ENCODE data around the gene GFOD1.
A peak's percentile ranks its signal among the peaks of the same experiment; 100 is the strongest.

GFOD1 gene

DNA sequence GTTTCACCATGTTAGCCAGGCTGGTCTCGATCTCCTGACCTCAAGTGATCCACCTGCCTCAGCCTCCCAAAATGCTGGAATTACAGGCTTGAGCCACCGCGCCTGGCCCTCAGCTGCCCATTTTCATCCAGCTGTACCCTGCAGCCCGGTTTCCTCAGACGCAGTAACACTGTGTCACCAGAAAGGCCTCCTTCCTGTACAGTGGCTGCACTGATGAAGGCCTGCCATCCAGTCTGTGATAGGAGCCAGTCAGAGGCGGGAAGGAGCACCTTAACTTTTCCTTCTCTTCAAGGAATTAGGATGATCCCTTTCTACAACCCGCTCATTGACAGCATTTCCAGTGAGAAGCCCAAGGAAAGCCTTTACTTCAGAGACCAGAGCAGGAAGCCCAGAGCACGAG lies 75.9 kb downstream of the GFOD1 start:
- Histone ChIP-seq H3K9me3 (ENCODE audit: control insufficient read depth in 5 of 5, low read length in 5 of 5) (no peaks in the 10 kb centered on the region), H3K27ac (ENCODE audit: low read depth, low read length) (no peak overlapping the region), H3K36me3 (ENCODE audit: control insufficient read depth in 5 of 5, insufficient read depth in 5 of 5, low read length in 5 of 5) (no peaks in the 10 kb centered on the region), H3K27me3 (ENCODE audit: control insufficient read depth in 5 of 5, insufficient read depth in 4 of 5, low read length in 5 of 5) (no peaks in the 10 kb centered on the region), H3K4me1 (ENCODE audit: control insufficient read depth in 5 of 5, insufficient read depth in 5 of 5, low read length in 5 of 5) (peaks cover 4 to 77% (median 39%) of the 10 kb centered on the region in 5 donors), H3K9ac (ENCODE audit: low read length in 5 of 5) (peak overlapping the region in 1 of 5 donors; percentile 20), H3K4me3 (ENCODE audit: low read depth in 1 of 5, low read length in 5 of 5) (no peak overlapping the region)

DNA sequence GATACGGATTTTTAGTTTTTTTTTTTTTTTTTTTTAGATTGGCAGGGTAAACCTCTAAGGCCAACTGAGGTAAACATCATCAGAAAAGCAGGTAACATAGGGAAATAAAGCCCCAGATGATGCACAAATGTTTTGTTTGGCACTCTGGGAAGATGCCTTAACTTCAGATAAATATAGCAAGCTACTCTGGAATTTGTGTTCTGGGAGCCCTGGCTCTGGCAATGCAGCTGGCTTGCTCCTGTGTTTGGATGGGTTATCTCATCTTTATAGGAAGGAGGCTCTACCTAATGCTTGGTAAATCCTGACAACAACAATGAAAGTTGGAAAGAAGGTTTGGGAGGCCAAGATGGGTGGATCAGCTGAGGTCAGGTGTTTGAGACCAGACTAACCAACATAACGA lies 77.4 kb downstream of the GFOD1 start:
- H3K4me1 ChIP-seq (ENCODE audit: control insufficient read depth in 5 of 5, insufficient read depth in 5 of 5, low read length in 5 of 5) = peaks cover 6 to 84% (median 51%) of the 10 kb centered on the region in 5 donors
- H3K4me3 ChIP-seq (ENCODE audit: low read depth in 1 of 5, low read length in 5 of 5) = no peak overlapping the region
- H3K36me3 ChIP-seq (ENCODE audit: control insufficient read depth in 5 of 5, insufficient read depth in 5 of 5, low read length in 5 of 5) = no peaks in the 10 kb centered on the region
- no peaks in the 10 kb centered on the region for H3K27me3 ChIP-seq (ENCODE audit: control insufficient read depth in 5 of 5, insufficient read depth in 4 of 5, low read length in 5 of 5)
- H3K9ac ChIP-seq (ENCODE audit: low read length in 5 of 5) = no peak overlapping the region
- H3K9me3 ChIP-seq (ENCODE audit: control insufficient read depth in 5 of 5, low read length in 5 of 5) = no peaks in the 10 kb centered on the region
- no peak overlapping the region for H3K27ac ChIP-seq (ENCODE audit: low read depth, low read length)

- H3K9me3 ChIP-seq (ENCODE audit: control insufficient read depth in 5 of 5, low read length in 5 of 5) = no peaks in the 10 kb centered on the region
- no peak overlapping the region for H3K9ac ChIP-seq (ENCODE audit: low read length in 5 of 5)
- no peaks in the 10 kb centered on the region for H3K36me3 ChIP-seq (ENCODE audit: control insufficient read depth in 5 of 5, insufficient read depth in 5 of 5, low read length in 5 of 5)
- H3K27ac ChIP-seq (ENCODE audit: low read depth, low read length) = peak overlapping the region; percentile 3
- H3K4me1 ChIP-seq (ENCODE audit: control insufficient read depth in 5 of 5, insufficient read depth in 5 of 5, low read length in 5 of 5) = peaks cover 9 to 79% (median 50%) of the 10 kb centered on the region in 5 donors
- peak overlapping the region in 1 of 5 donors; percentile 24 for H3K4me3 ChIP-seq (ENCODE audit: low read depth in 1 of 5, low read length in 5 of 5)
- H3K27me3 ChIP-seq (ENCODE audit: control insufficient read depth in 5 of 5, insufficient read depth in 4 of 5, low read length in 5 of 5) = no peaks in the 10 kb centered on the region
These were observed 79.4 kb downstream of the GFOD1 start for GRCh38 chr6:13407709-13408695.

- no peaks in the 10 kb centered on the region for H3K27me3 ChIP-seq (ENCODE audit: control insufficient read depth in 5 of 5, insufficient read depth in 4 of 5, low read length in 5 of 5)
- H3K9me3 ChIP-seq (ENCODE audit: control insufficient read depth in 5 of 5, low read length in 5 of 5) = no peaks in the 10 kb centered on the region
- peaks cover 9 to 72% (median 43%) of the 10 kb centered on the region in 5 donors for H3K4me1 ChIP-seq (ENCODE audit: control insufficient read depth in 5 of 5, insufficient read depth in 5 of 5, low read length in 5 of 5)
- no peaks in the 10 kb centered on the region for H3K36me3 ChIP-seq (ENCODE audit: control insufficient read depth in 5 of 5, insufficient read depth in 5 of 5, low read length in 5 of 5)
- peak overlapping the region; percentile 3 for H3K27ac ChIP-seq (ENCODE audit: low read depth, low read length)
- H3K9ac ChIP-seq (ENCODE audit: low read length in 5 of 5) = no peak overlapping the region
- H3K4me3 ChIP-seq (ENCODE audit: low read depth in 1 of 5, low read length in 5 of 5) = no peak overlapping the region
These were observed 80.1 kb downstream of the GFOD1 start for GRCh38 chr6:13407368-13407708.

DNA sequence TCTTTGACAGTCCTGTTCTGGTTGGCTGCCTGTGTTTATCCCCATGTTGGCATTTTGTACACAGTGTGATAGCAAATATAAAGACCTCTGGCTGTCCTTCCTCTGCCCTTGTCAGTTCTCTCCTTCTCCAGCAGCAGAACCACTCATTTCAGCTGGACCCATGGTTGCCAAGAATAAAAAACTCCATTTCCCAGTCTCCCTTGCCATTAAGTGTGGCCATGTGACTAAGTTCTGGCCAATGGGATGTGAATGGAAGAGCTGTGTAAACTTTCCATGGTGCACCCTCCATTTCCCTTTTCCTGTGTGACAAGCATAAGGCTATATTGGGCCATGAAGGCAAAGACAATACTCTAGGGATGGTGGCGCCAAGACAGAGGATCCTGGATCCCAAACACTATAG lies 80.6 kb downstream of the GFOD1 start:
- Histone ChIP-seq H3K9ac (ENCODE audit: low read length in 5 of 5) (no peak overlapping the region), H3K4me1 (ENCODE audit: control insufficient read depth in 5 of 5, insufficient read depth in 5 of 5, low read length in 5 of 5) (peaks cover 9 to 66% (median 37%) of the 10 kb centered on the region in 5 donors), H3K9me3 (ENCODE audit: control insufficient read depth in 5 of 5, low read length in 5 of 5) (no peaks in the 10 kb centered on the region), H3K27ac (ENCODE audit: low read depth, low read length) (peak overlapping the region; percentile 64), H3K4me3 (ENCODE audit: low read depth in 1 of 5, low read length in 5 of 5) (no peak overlapping the region), H3K36me3 (ENCODE audit: control insufficient read depth in 5 of 5, insufficient read depth in 5 of 5, low read length in 5 of 5) (no peaks in the 10 kb centered on the region), H3K27me3 (ENCODE audit: control insufficient read depth in 5 of 5, insufficient read depth in 4 of 5, low read length in 5 of 5) (no peaks in the 10 kb centered on the region)

GRCh38 chr6:13405961-13406477 lies 81.4 kb downstream of the GFOD1 start:
- Histone ChIP-seq H3K4me3 (ENCODE audit: low read depth in 1 of 5, low read length in 5 of 5) (no peak overlapping the region), H3K4me1 (ENCODE audit: control insufficient read depth in 5 of 5, insufficient read depth in 5 of 5, low read length in 5 of 5) (peaks cover 9 to 63% (median 37%) of the 10 kb centered on the region in 5 donors), H3K27ac (ENCODE audit: low read depth, low read length) (peak overlapping the region; percentile 64), H3K36me3 (ENCODE audit: control insufficient read depth in 5 of 5, insufficient read depth in 5 of 5, low read length in 5 of 5) (no peaks in the 10 kb centered on the region), H3K9ac (ENCODE audit: low read length in 5 of 5) (peak overlapping the region in 2 of 5 donors; percentile 3 to 16), H3K9me3 (ENCODE audit: control insufficient read depth in 5 of 5, low read length in 5 of 5) (no peaks in the 10 kb centered on the region), H3K27me3 (ENCODE audit: control insufficient read depth in 5 of 5, insufficient read depth in 4 of 5, low read length in 5 of 5) (no peaks in the 10 kb centered on the region)

DNA sequence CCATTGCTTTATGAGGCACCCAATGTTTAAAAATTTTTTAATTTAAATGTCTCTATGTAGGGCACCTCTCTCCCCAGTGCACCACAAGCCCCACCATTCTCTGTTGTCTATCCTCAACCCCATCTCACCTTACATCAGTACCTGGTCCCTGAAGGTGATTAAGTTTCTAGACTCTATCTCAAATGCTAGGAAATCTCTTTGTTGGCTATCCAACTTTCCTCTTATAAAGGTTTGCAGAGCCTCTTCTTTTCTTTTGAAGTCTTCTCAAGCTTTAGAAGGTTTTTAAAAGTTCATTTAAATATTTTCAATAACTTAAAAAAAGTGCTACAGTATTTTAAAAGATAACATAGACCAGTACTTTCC lies 82.5 kb downstream of the GFOD1 start:
- Histone ChIP-seq H3K27me3 (ENCODE audit: control insufficient read depth in 5 of 5, insufficient read depth in 4 of 5, low read length in 5 of 5) (no peaks in the 10 kb centered on the region), H3K27ac (ENCODE audit: low read depth, low read length) (peak overlapping the region; percentile 13)

DNA sequence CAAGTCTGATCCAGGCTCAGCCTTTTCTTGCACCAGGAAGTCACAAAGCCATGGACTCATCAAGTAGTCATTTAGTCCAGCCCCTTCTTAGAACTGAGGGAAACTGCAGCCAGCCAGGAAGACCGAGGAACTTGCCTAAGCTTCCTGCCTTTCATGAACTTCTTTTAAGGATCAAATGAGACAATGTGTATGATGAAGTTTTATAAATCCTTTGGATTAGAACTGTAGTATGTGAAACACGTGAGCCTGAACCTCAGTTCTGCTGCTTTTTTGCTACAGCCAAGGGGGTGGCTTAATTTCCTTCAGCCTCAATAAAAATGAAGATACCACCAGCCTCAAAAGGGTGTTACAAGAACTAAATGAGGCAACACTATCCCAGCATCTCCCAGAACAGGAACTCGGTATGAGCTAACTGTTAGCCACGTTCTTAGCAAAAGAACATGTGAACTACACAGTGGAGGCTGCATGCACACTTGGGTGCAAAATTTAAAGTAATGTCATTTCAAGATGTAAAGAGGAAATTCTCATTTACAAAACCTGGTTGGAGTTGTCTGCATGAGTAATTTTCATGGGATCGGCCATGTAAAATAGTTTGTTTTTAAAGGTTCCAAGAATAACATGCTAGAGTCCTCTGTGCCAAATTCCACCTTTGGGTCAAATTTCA lies 83.0 kb downstream of the GFOD1 start:
- Histone ChIP-seq H3K9ac (ENCODE audit: low read length in 5 of 5) (peak overlapping the region in 1 of 5 donors; percentile 26), H3K36me3 (ENCODE audit: control insufficient read depth in 5 of 5, insufficient read depth in 5 of 5, low read length in 5 of 5) (no peaks in the 10 kb centered on the region), H3K4me3 (ENCODE audit: low read depth in 1 of 5, low read length in 5 of 5) (no peak overlapping the region), H3K27ac (ENCODE audit: low read depth, low read length) (peak overlapping the region; percentile 13), H3K27me3 (ENCODE audit: control insufficient read depth in 5 of 5, insufficient read depth in 4 of 5, low read length in 5 of 5) (no peaks in the 10 kb centered on the region), H3K9me3 (ENCODE audit: control insufficient read depth in 5 of 5, low read length in 5 of 5) (no peaks in the 10 kb centered on the region), H3K4me1 (ENCODE audit: control insufficient read depth in 5 of 5, insufficient read depth in 5 of 5, low read length in 5 of 5) (peaks cover 9 to 56% (median 37%) of the 10 kb centered on the region in 5 donors)

More for the DNA sequence above, 82.5 kb downstream of the GFOD1 start:
- Histone ChIP-seq H3K4me1 (ENCODE audit: control insufficient read depth in 5 of 5, insufficient read depth in 5 of 5, low read length in 5 of 5) (peaks cover 9 to 53% (median 37%) of the 10 kb centered on the region in 5 donors), H3K9me3 (ENCODE audit: control insufficient read depth in 5 of 5, low read length in 5 of 5) (no peaks in the 10 kb centered on the region), H3K36me3 (ENCODE audit: control insufficient read depth in 5 of 5, insufficient read depth in 5 of 5, low read length in 5 of 5) (no peaks in the 10 kb centered on the region), H3K4me3 (ENCODE audit: low read depth in 1 of 5, low read length in 5 of 5) (no peak overlapping the region), H3K9ac (ENCODE audit: low read length in 5 of 5) (no peak overlapping the region)

- Histone ChIP-seq H3K36me3 (ENCODE audit: control insufficient read depth in 5 of 5, insufficient read depth in 5 of 5, low read length in 5 of 5) (no peaks in the 10 kb centered on the region), H3K9me3 (ENCODE audit: control insufficient read depth in 5 of 5, low read length in 5 of 5) (no peaks in the 10 kb centered on the region), H3K4me3 (ENCODE audit: low read depth in 1 of 5, low read length in 5 of 5) (no peak overlapping the region), H3K27me3 (ENCODE audit: control insufficient read depth in 5 of 5, insufficient read depth in 4 of 5, low read length in 5 of 5) (no peaks in the 10 kb centered on the region), H3K9ac (ENCODE audit: low read length in 5 of 5) (no peak overlapping the region), H3K4me1 (ENCODE audit: control insufficient read depth in 5 of 5, insufficient read depth in 5 of 5, low read length in 5 of 5) (peaks cover 8 to 54% (median 39%) of the 10 kb centered on the region in 5 donors), H3K27ac (ENCODE audit: low read depth, low read length) (no peak overlapping the region)
These were observed 84.7 kb downstream of the GFOD1 start for GRCh38 chr6:13402711-13403110.

DNA sequence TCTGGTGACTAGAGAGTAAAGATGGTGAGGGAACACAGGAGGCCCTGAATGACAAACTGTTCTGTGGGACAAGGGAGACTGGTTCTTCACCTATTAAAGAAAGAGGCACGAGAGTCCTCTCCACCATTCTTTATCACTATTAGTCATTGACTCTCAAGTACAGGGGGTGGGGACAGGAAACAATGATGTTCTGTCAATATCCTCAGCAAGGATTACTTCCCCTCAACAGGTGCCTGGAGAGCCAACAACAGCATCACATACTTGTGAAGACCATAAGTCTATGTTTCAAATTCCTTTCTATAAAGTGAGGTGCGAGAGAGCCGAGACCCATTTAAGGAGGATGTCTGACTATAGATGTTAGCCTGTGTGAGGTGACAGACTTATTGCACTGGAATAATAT lies 86.6 kb downstream of the GFOD1 start:
- no peaks in the 10 kb centered on the region for H3K36me3 ChIP-seq (ENCODE audit: control insufficient read depth in 5 of 5, insufficient read depth in 5 of 5, low read length in 5 of 5)
- H3K9me3 ChIP-seq (ENCODE audit: control insufficient read depth in 5 of 5, low read length in 5 of 5) = no peaks in the 10 kb centered on the region
- H3K9ac ChIP-seq (ENCODE audit: low read length in 5 of 5) = no peak overlapping the region
- no peak overlapping the region for H3K27ac ChIP-seq (ENCODE audit: low read depth, low read length)
- H3K4me3 ChIP-seq (ENCODE audit: low read depth in 1 of 5, low read length in 5 of 5) = no peak overlapping the region
- H3K4me1 ChIP-seq (ENCODE audit: control insufficient read depth in 5 of 5, insufficient read depth in 5 of 5, low read length in 5 of 5) = peaks cover 5 to 55% (median 29%) of the 10 kb centered on the region in 5 donors
- H3K27me3 ChIP-seq (ENCODE audit: control insufficient read depth in 5 of 5, insufficient read depth in 4 of 5, low read length in 5 of 5) = no peaks in the 10 kb centered on the region

Measured in subcutaneous abdominal adipose tissue (tissue), 5 donors.